K562 (cell line): ENCODE measurements around the gene TYSND1. TPM values are rescaled to one million over a fixed set of nuclear protein-coding genes. Genes with fewer than 3 reads are reported as not detected.

Source experiments
- BRF1 ChIP-seq: IDR thresholded peaks from 3 replicates; pipeline ENCODE4 v1.6.1; 2011; ENCODE audit warnings: borderline replicate concordance, mild to moderate bottlenecking; ENCODE audit not compliant: insufficient read length; ENCODE audit errors: extremely low read depth
- MAFF ChIP-seq: IDR thresholded peaks from 2 replicates; pipeline ENCODE4 v1.6.1; 2012; ENCODE audit warnings: low read length, improper control_type of control experiment
- MBD1 ChIP-seq: fragments of 250-450 bp; sonication (Bioruptor Pico); IDR thresholded peaks from 2 replicates; pipeline ENCODE4 v1.8.0; 2022; ENCODE audit warnings: inconsistent platforms
- PATZ1 ChIP-seq: fragments of 250-450 bp; sonication (Bioruptor Pico); IDR thresholded peaks from 2 replicates; pipeline ENCODE4 v1.5.0; 2020; ENCODE audit warnings: mild to moderate bottlenecking, borderline replicate concordance
- SAFB2 ChIP-seq: fragments of 200-400 bp; formaldehyde crosslinking; IDR thresholded peaks from 2 replicates; pipeline ENCODE4 v1.6.1; 2018; ENCODE audit warnings: borderline replicate concordance, low read length, low read depth, moderate library complexity; ENCODE audit not compliant: severe bottlenecking
- SAP30 ChIP-seq: fragments of 200-600 bp; sonication (generic); IDR thresholded peaks from 2 replicates; pipeline ENCODE4 v1.6.1; 2012; ENCODE audit warnings: borderline replicate concordance, low read depth, mild to moderate bottlenecking, moderate library complexity, low read length, control low read depth, inconsistent platforms; ENCODE audit not compliant: insufficient read depth, poor library complexity, severe bottlenecking
- TGIF2 ChIP-seq: sonication (generic); formaldehyde crosslinking; IDR thresholded peaks from 2 replicates; pipeline ENCODE4 v1.8.1; 2022; ENCODE audit warnings: mild to moderate bottlenecking, missing genetic modification reagents, moderate library complexity
- YY1 ChIP-seq, 3 experiments: IDR thresholded peaks; 2 replicates each; pipeline ENCODE4 v1.6.1; 2011; ENCODE audit warnings: low read length in 2 of 3, mild to moderate bottlenecking in 2 of 3, moderate library complexity in 2 of 3, borderline replicate concordance in 1 of 3, control low read depth in 1 of 3, low read depth in 1 of 3; ENCODE audit not compliant: insufficient read depth in 3 of 3, insufficient replicate concordance in 2 of 3, control insufficient read depth in 1 of 3, insufficient read length in 1 of 3; ENCODE audit errors: extremely low read depth in 1 of 3
- ZBTB40 ChIP-seq, 2 experiments: fragments of 450-650 bp in 1 of 2; sonication (generic) in 1 of 2; formaldehyde crosslinking in 1 of 2; IDR thresholded peaks; 2 replicates each; pipeline versions ENCODE4 v1.7.1 to v1.9.0; 2016 to 2022; ENCODE audit warnings: inconsistent platforms in 1 of 2, mild to moderate bottlenecking in 1 of 2, missing genetic modification reagents in 1 of 2
- ZNF695 ChIP-seq: fragments of 450-650 bp; formaldehyde crosslinking; IDR thresholded peaks from 2 replicates; pipeline ENCODE4 v1.4.0; 2020; ENCODE audit warnings: mild to moderate bottlenecking, moderate library complexity
- ZNF830 ChIP-seq: fragments of 250-450 bp; sonication (Bioruptor Pico); IDR thresholded peaks from 2 replicates; pipeline ENCODE4 v1.5.0; 2021; ENCODE audit warnings: mild to moderate bottlenecking
- polyA plus RNA-seq, 8 experiments: library from polyadenylated mRNA; depleted of rRNA in 4 of 8; stranded (reverse) in 5 of 8; unstranded in 3 of 8; fragments of >200 nt; fragmentation: Nextera tagmentation in 2 of 8; fragmentation: Illumina TruSeq in 1 of 8; extraction: Ambion mirVana in 2 of 8; extraction: Trizol in 1 of 8; gene quantifications; 2 replicates each; pipeline versions ENCODE4 v1.2.1 to v1.2.3, GENCODE V29; 2011 to 2014; ENCODE audit warnings: inconsistent platforms in 1 of 8, missing spikeins in 1 of 8
- total RNA-seq, 7 experiments: library from RNA; depleted of rRNA in 6 of 7; stranded (reverse); fragments of >200 nt in 6 of 7; fragmentation: Illumina TruSeq in 2 of 7; extraction: Trizol in 2 of 7; gene quantifications; 2 replicates each; pipeline versions ENCODE4 v1.2.1 to v1.2.3, GENCODE V29; 2011 to 2021; ENCODE audit warnings: low replicate concordance in 1 of 7

TYSND1 gene
- total and polyA plus RNA-seq, 9 of the 15 experiments (the other 6 are each of a cell fraction or from before 2014, with no cell fraction given), result 0.60 to 2.0 (median 1.3) TPM

GRCh38 chr10:70175516-70175915 is 29.0 kb upstream of the TYSND1 start (continued):
- no peak for TF ChIP-seq ZBTB40 (IDR thresholded peaks at IDR 0.05)
- no peak for TF ChIP-seq ZBTB40 (CRISPR knock-in tag; IDR thresholded peaks at IDR 0.05)
- TF ChIP-seq ZNF830, result no peak
- no peak for TF ChIP-seq MBD1 (CRISPR knock-in tag)
- TF ChIP-seq PATZ1 (CRISPR knock-in tag), result no peak
- TF ChIP-seq YY1 (IDR thresholded peaks at IDR 0.05; ENCODE audit: borderline replicate concordance in 1 of 3, control insufficient read depth in 1 of 3, extremely low read depth in 1 of 3, insufficient read depth in 3 of 3, insufficient read length in 1 of 3, insufficient replicate concordance in 2 of 3, low read depth in 1 of 3, low read length in 2 of 3), result no peak
- TF ChIP-seq BRF1, result no peak
- no peak for TF ChIP-seq MAFF
- no peak for TF ChIP-seq TGIF2 (CRISPR knock-in tag)
- TF ChIP-seq ZNF695 (CRISPR knock-in tag), result no peak
- TF ChIP-seq SAFB2, result no peak
- no peak for TF ChIP-seq SAP30
